GM12865 (cell line): ENCODE measurements around the gene ATF7IP.

Experiments used
- DNase-seq: peaks from one replicate; pipeline ENCODE4 v3.0.0; 2010; ENCODE audit warnings: low read depth
- H3K4me3 ChIP-seq: 2 replicates; pipeline ENCODE4 v1.5.1; 2011; ENCODE audit warnings: mild to moderate bottlenecking, low read depth, low read length, control low read depth
- TF ChIP-seq, protein P1 (sequence below): IDR thresholded peaks from 2 replicates; pipeline ENCODE4 v1.5.1; 2011; ENCODE audit warnings: low read length, control low read depth, low read depth, inconsistent platforms; ENCODE audit not compliant: insufficient read depth; ENCODE audit errors: missing control alignments

The ATF7IP gene

DNA sequence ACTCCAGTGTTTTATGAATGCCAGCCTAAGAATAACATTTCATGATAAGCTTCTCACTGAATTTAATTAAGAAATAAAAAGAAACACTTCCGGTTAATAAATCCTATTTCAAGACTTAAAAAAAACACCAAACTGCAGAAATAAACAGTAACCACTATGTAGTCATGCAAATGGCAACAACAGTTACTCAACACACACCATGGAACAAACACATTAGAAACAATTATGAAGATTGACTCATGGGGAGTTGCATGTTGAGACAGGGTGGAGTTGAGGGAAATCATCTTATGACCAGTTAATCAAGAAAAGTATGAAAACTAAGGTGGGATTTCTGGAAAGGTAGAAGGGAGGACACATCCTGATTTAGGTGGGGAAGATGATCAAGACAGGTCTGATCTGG lies 149.5 kb downstream of the ATF7IP start:
- DNase-seq = no peak
- TF ChIP-seq, protein P1, sequence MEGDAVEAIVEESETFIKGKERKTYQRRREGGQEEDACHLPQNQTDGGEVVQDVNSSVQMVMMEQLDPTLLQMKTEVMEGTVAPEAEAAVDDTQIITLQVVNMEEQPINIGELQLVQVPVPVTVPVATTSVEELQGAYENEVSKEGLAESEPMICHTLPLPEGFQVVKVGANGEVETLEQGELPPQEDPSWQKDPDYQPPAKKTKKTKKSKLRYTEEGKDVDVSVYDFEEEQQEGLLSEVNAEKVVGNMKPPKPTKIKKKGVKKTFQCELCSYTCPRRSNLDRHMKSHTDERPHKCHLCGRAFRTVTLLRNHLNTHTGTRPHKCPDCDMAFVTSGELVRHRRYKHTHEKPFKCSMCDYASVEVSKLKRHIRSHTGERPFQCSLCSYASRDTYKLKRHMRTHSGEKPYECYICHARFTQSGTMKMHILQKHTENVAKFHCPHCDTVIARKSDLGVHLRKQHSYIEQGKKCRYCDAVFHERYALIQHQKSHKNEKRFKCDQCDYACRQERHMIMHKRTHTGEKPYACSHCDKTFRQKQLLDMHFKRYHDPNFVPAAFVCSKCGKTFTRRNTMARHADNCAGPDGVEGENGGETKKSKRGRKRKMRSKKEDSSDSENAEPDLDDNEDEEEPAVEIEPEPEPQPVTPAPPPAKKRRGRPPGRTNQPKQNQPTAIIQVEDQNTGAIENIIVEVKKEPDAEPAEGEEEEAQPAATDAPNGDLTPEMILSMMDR = no peak
- no peak overlapping the region for H3K4me3 ChIP-seq

DNA sequence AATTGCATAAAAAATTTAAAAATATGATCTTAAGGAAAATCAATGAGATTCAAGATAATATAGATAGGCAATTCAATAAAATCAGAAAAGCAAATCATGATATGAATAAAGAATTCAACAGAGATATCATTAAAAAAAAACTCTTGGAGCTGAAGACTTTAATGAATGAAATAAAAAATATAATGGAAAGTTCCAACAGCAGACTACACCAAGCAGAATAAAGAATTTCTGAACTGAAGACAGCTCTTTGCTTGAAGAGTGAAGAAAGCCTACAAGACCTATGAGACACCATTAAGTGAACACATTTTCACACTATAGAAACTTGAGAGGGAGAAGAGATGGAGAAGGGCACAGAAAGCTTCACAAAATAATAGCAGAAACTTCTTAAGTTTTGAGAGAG lies 156.3 kb downstream of the ATF7IP start:
- DNase-seq = no peak
- TF ChIP-seq, protein P1 = no peak
- H3K4me3 ChIP-seq = no peak overlapping the region

DNA sequence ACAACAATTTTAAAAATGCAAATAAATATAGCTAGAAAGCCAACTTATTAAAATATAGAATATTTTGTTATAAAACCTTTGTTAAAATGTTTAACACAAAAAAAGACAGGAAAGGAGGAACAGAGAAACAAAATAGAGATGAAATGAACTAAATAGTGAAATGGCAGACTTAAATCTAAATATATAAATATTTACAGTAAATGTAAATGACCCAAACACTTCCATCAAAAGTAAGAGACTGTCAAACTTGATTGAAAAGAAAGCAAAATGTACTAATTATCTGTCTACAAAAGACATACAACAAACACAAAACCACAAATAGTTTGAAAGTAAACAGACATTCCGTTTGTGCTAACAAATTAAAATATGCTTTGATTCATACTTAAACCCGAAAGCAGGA lies 160.5 kb downstream of the ATF7IP start:
- TF ChIP-seq, protein P1 = no peak
- H3K4me3 ChIP-seq = no peak overlapping the region
- DNase-seq = no peak

DNA sequence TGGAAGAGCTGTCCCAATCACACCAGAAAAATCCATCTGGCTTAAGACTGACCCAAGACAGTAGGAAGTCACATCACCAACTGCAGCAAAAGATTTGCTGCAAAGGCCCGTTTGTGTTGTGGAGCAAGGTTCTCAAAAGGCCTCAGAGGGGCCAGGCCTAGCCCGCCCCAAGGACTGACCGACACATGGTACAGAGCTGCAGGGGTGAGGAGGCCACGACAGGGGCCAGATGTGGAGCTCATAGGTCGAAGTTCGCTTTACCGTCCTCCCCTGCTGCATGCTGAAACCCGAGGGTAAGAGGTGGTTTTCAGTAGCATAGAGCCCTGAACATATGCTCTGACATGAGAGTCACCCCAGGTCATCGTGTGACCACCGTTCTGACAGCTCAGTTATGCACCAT lies 166.7 kb downstream of the ATF7IP start:
- no peak for DNase-seq
- no peak overlapping the region for H3K4me3 ChIP-seq
- TF ChIP-seq, protein P1 = no peak

DNA sequence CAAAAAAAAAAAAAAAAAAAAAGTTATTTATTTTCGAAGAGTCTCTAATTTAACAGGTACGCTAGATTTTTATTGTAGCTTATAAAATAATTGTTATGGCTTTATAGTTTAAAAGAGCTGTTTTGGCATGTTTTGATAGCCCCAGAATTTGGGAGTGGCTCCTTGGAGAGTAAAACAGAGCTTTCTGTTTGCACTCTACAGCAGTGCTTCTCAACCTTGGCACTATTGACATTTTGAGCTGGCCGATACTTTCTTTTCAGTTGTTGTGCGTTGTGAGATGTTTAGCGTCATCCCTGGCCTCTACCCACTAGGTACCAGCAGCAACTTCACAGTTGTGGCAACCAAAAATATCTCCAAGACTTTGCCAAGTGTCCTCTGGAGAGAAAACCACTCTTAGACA lies 171.6 kb downstream of the ATF7IP start:
- no peak overlapping the region for H3K4me3 ChIP-seq
- no peak for DNase-seq
- TF ChIP-seq, protein P1 = no peak

DNA sequence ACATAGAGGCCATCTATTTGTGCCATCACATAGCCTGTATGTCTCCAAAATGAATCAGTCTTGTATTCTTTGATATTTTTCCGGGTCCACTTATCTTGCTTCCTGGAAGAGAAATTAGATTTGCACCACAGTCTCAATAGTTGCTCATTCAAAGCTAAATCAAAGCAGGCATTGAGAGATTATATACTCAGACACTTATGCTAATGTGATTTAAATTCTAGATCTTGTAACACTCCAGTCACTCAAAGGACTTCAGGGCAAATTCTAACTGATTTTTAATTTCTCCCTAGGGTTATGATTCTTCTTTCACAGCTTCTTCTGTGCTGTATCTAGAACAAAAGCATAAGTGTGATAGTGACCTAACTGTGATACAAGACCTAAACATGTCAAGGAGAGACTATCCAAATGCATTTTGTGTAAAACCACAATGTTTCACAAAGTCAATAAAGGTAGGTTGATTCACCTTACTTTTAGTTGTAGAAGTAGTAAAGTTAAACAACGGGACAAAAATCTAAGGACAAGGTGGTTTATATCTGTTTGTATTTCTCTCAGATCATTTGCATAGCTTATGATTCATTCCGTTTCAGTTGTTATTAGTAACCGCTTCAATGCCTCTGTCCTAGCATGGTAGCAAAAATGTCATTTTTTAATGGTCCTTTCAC lies 175.4 kb downstream of the ATF7IP start:
- TF ChIP-seq, protein P1 = no peak
- DNase-seq = peak; percentile 15
- H3K4me3 ChIP-seq = no peak overlapping the region
